Ramos (cell line): ENCODE data around the gene LPAR6.
"Not testable (repeated sequence)": the region's sequence is repeated elsewhere in the genome, so short reads cannot be mapped to it uniquely, and the experiment has no call there.

ENCODE experiments used
- in situ Hi-C: fragments of 300-500 bp; cut with MboI; formaldehyde crosslinking; loops from one replicate; pipeline ENCODE4 v1.14.3; 2022; ENCODE audit warnings: low sequenced_read_pairs; ENCODE audit not compliant: unreplicated experiment

The LPAR6 gene, protein sequence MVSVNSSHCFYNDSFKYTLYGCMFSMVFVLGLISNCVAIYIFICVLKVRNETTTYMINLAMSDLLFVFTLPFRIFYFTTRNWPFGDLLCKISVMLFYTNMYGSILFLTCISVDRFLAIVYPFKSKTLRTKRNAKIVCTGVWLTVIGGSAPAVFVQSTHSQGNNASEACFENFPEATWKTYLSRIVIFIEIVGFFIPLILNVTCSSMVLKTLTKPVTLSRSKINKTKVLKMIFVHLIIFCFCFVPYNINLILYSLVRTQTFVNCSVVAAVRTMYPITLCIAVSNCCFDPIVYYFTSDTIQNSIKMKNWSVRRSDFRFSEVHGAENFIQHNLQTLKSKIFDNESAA

GRCh38 chr13:48412881-48413351, at the start of gene LPAR6:
Gene LPAR6 (minus strand): TSS chr13:48413113. CDS start chr13:48412423, 690 bp downstream.
- in situ Hi-C loops = no loop called here

GRCh38 chr13:48457578-48458242, 44.8 kb upstream of the LPAR6 start:
- in situ Hi-C loops = no loop called here

DNA sequence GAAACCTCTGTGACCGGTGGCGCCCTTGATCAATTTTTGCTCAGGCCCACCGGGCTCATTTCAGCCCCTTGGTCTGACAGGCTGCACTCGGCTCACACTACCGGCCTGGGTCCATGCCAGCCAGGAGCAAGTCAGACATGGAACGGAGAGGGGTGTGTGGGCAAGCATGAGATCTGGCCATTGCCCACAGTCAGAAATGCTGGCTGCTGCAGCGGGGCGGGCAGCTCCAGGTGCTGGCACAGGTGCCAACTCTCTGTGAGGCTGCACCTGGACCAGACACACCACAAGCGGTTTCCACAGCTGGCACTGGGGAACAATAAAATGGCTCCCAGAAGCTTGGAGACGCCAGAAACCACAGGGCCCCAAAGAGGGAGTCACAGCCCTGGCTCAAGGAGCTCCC, 43.6 kb upstream of the LPAR6 start:
- in situ Hi-C loops = no loop called here

GRCh38 chr13:48451196-48451595, 38.3 kb upstream of the LPAR6 start:
- in situ Hi-C loops = not testable (repeated sequence)

GRCh38 chr13:48449656-48450055, 36.7 kb upstream of the LPAR6 start:
- in situ Hi-C loops = no loop called here

GRCh38 chr13:48448959-48449614, 36.2 kb upstream of the LPAR6 start:
- in situ Hi-C loops = no loop called here

- in situ Hi-C loops = no loop called here
These were observed 35.5 kb upstream of the LPAR6 start for GRCh38 chr13:48448285-48448958.

DNA sequence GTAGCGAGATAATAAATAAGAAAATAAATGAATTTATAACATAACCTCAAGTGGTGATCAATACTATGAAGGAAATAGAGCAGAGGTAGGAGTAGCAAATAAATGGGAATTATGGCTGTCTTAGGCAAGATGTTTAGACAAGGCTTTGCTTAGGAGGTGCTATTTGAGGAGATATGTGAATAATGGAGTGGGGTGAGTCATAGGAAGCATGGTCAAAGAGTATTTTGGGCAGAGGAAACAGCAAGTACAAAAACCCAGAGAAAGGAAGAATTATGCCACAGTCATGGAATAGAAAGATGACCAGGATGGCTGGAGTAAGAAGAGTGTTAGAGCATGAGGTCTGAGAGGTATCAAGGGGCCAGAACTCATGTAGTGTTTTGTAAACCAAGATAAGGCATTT, 33.6 kb upstream of the LPAR6 start:
- in situ Hi-C loops = no loop called here

- in situ Hi-C loops = no loop called here
These were observed 30.7 kb upstream of the LPAR6 start for GRCh38 chr13:48443442-48444208.

DNA sequence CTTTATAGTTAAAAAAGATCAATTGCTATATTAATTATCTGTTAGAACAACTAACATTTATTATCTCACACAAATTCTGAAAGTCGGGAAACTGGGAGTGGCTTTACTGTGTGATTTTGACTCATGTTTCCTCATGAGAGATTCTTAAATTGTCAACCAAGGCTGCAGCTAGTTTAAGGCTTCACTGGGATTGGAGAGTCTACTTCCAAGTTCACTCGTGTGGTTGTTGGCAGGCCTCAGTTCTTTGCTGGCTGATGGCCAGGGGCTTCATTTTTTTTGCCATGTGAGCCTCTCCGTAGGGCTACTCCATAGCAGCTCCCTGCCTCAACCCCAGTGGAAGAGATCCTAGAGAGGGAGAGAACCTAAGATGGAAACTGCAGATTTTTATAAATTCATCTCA, 24.5 kb upstream of the LPAR6 start:
- in situ Hi-C loops = no loop called here

- in situ Hi-C loops = no loop called here
These were observed 23.9 kb upstream of the LPAR6 start for GRCh38 chr13:48436661-48437288.

DNA sequence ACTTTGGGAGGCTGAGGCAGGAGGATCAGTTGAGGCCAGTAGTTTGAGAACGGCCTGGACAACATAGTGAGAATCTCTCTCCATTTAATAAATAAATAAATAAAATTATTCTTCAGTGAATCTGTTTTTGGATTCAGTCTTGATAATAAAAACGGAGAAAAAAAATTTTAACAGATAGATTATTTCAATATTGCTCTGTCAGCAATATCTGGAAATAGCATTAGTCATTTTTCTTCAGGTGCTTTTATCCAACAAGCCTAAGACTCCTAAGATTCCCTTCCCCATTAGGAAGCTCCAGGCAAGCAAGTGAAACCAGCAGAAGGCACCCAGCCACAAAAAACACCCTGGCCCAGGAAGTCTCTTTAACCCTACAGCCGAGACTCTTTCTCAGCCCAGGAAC, 21.3 kb upstream of the LPAR6 start:
- in situ Hi-C loops = no loop called here

DNA sequence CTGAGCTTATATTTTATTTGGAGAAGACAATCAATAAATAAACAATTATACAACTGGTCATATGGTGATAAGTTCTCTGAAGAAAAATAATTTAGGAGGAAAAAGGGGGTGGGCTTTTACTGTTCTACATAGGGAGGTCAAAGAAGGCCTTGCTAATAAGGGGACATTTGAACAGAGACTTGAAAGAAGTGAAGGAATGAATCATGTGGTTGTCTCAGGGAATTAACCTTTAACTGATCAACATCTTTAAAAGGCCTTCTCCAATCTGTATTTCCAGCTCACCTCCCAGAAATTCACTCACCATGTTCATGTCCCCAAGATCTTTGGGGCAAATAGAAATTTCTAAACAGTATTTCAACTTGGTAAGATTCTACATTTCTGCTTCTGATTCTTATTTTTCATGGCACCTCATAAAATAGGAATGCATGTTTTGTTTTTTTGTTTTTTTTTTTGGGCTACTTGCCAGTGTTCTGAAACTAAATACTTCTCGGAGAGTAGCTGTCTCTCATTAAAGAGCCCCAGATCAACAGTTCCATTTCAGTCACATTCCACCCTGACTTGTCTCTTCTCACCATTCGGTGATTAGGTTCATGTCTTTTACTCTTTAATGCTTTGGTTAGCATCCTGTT, 19.2 kb upstream of the LPAR6 start:
- in situ Hi-C loops = no loop called here

GRCh38 chr13:48431431-48431830, 18.5 kb upstream of the LPAR6 start:
- in situ Hi-C loops = no loop called here

DNA sequence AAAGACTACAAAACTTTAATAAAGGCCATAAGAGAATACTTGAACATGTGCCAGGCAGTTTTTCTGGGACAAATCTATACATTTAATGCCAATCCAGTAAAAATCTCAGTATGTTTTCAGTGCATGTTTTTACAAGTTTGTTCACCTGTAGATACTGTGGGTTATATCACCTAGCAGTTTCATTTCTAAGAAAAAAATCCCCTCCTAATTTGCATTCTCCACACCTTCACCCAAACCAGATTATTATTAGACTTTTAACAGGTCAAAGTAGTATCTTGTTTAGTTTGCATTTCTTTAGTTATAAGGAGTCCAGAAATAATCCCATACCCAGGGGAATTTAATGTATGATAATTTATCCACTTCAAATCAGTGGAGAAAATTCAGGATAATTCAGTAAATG, 17.0 kb upstream of the LPAR6 start:
- in situ Hi-C loops = no loop called here

GRCh38 chr13:48429036-48429435, 16.1 kb upstream of the LPAR6 start:
- in situ Hi-C loops = no loop called here

DNA sequence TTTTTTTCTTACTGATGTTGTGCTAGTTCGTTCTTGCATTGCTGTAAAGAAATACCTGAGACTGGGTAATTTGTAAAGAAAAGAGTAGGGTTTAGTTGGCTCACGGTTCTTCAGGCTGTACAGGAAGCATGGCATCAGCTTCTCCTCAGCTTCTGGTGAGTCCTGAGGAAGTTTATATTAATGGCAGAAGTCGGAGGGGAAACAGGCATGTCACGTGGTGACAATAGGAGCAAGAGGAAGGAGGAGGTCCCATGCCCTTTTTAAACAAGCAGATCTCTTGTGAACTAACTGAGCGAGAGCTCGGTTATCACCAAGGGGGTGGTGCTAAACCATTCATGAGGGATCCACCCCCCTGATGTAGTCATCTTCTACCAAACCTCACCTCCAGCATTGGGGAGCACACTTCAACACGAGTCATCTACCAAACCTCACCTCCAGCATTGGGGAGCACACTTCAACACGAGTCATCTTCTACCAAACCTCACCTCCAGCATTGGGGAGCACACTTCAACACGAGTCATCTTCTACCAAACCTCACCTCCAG, 13.9 kb upstream of the LPAR6 start:
- in situ Hi-C loops = not testable (repeated sequence)

DNA sequence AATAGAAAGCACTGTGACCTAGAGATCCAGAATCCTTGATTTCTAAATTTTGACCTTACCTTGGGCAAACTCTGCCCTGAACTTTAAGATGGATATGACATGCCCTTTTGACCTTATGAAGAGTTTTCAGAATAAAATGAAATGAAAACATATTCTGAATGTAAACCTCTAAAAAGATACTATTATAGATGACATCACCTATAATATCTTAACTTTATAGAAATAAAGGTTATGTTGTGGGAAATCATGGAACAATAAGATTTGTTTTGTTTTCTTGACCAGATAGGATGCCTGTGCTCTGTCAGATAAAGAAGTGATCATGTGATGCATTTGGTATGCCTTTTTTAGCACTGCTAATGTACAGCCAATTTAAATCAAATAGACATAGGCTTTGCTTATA, 13.1 kb upstream of the LPAR6 start:
- in situ Hi-C loops = no loop called here

- in situ Hi-C loops = no loop called here
These were observed 11.3 kb upstream of the LPAR6 start for GRCh38 chr13:48424212-48424611.
